ENCODE measurements around the gene C1QBP. TPM values are rescaled to one million over a fixed set of nuclear protein-coding genes. Genes with fewer than 3 reads are reported as not detected.

The C1QBP gene
- polyA plus RNA-seq, 1 donor from 2014 or later = 247 TPM

GRCh38 chr17:5408186-5408585, 30.8 kb downstream of the C1QBP start:
- no peak overlapping the region for H3K27ac ChIP-seq (ENCODE audit: low read length)
- H3F3A ChIP-seq (ENCODE audit: insufficient read depth, low read length, poor library complexity, severe bottlenecking) = no peaks in the 10 kb centered on the region
- H3K79me2 ChIP-seq (replicated peaks; ENCODE audit: insufficient read depth, low read length) = no peaks in the 10 kb centered on the region
- H3K9me3 ChIP-seq (ENCODE audit: low read length) = no peaks in the 10 kb centered on the region
- H3K9me2 ChIP-seq (ENCODE audit: insufficient read depth, low read length) = no peaks in the 10 kb centered on the region
- H2AFZ ChIP-seq (ENCODE audit: low read depth, low read length) = no peak overlapping the region
- peaks cover 8% of the 10 kb centered on the region for H3K36me3 ChIP-seq (ENCODE audit: insufficient read depth, low read length)
- H3K4me2 ChIP-seq (ENCODE audit: low read length) = no peak overlapping the region
- H3K27me3 ChIP-seq (ENCODE audit: insufficient read depth, low read depth, low read length) = no peaks in the 10 kb centered on the region
- H3K9ac ChIP-seq (ENCODE audit: low read length) = no peak overlapping the region
- no peak for TF ChIP-seq REST (IDR thresholded peaks at IDR 0.05; ENCODE audit: borderline replicate concordance)
- no peak for TF ChIP-seq MXI1 (conservative IDR thresholded peaks at IDR 0.05; ENCODE audit: poor library complexity, severe bottlenecking)
- no peak for TF ChIP-seq SMC3 (conservative IDR thresholded peaks at IDR 0.05; ENCODE audit: poor library complexity)
- no peak for TF ChIP-seq TAF1 (IDR thresholded peaks at IDR 0.05; ENCODE audit: low read depth)
- no peak for TF ChIP-seq POLR2AphosphoS5 (IDR thresholded peaks at IDR 0.05)
- no peak for TF ChIP-seq CTCF (IDR thresholded peaks at IDR 0.05; ENCODE audit: poor library complexity, severe bottlenecking)
- no peak for TF ChIP-seq RAD21 (conservative IDR thresholded peaks at IDR 0.05)
- no peak for TF ChIP-seq EZH2 (IDR thresholded peaks at IDR 0.05; ENCODE audit: borderline replicate concordance, insufficient read depth, low read length, poor library complexity, severe bottlenecking)
- TF ChIP-seq EP300 (conservative IDR thresholded peaks at IDR 0.05; ENCODE audit: poor library complexity, severe bottlenecking) = no peak
- H4K20me1 ChIP-seq (ENCODE audit: insufficient read depth) = no peaks in the 10 kb centered on the region
- no peak overlapping the region for H3K4me3 ChIP-seq (ENCODE audit: low read length)

- TF ChIP-seq SMC3 (conservative IDR thresholded peaks at IDR 0.05; ENCODE audit: poor library complexity) (no peak), EZH2 (IDR thresholded peaks at IDR 0.05; ENCODE audit: borderline replicate concordance, insufficient read depth, low read length, poor library complexity, severe bottlenecking) (no peak), MXI1 (conservative IDR thresholded peaks at IDR 0.05; ENCODE audit: poor library complexity, severe bottlenecking) (no peak)
- H3K36me3 ChIP-seq (ENCODE audit: insufficient read depth, low read length) = peaks cover 8% of the 10 kb centered on the region
- no peaks in the 10 kb centered on the region for H3K9me2 ChIP-seq (ENCODE audit: insufficient read depth, low read length)
- no peaks in the 10 kb centered on the region for H3K9me3 ChIP-seq (ENCODE audit: low read length)
- H3K4me3 ChIP-seq (ENCODE audit: low read length) = no peak overlapping the region
- no peak overlapping the region for H3K27ac ChIP-seq (ENCODE audit: low read length)
- H3K27me3 ChIP-seq (ENCODE audit: insufficient read depth, low read depth, low read length) = no peaks in the 10 kb centered on the region
- H2AFZ ChIP-seq (ENCODE audit: low read depth, low read length) = no peak overlapping the region
- H3K79me2 ChIP-seq (replicated peaks; ENCODE audit: insufficient read depth, low read length) = no peaks in the 10 kb centered on the region
- no peak overlapping the region for H3K9ac ChIP-seq (ENCODE audit: low read length)
- H4K20me1 ChIP-seq (ENCODE audit: insufficient read depth) = no peaks in the 10 kb centered on the region
- H3K4me2 ChIP-seq (ENCODE audit: low read length) = no peak overlapping the region
- H3F3A ChIP-seq (ENCODE audit: insufficient read depth, low read length, poor library complexity, severe bottlenecking) = no peaks in the 10 kb centered on the region
Observed at GRCh38 chr17:5405400-5405799, 33.6 kb downstream of the C1QBP start.

Data from neural cell (in vitro differentiated cells).